ENCODE measurements around the gene EFCAB10. TPM values are rescaled to one million over a fixed set of nuclear protein-coding genes. Genes with fewer than 3 reads are reported as not detected.

EFCAB10 gene
- total and polyA plus RNA-seq, 2 of the 13 experiments (the other 11 are each of a cell fraction or from before 2014, with no cell fraction given) = 0.40 TPM; not detected in 1

DNA sequence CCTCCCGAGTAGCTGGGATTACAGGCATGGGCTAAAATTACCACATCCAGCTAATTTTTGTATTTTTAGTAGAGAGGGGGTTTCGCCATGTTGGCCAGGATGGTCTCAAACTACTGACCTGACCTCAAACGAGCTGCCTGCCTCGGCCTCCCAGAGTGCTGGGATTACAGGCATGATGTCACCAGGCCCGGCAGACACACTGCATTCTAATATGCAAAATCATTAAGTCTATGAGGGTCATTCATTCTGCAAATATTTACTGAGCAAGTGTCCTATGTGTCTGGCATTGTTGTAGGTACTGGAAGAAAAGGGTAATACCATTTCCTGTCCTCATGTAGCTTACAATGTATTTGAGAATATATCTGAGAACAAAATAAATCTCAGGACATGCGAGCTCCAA lies 61.9 kb downstream of the EFCAB10 start:
- H3K79me2 ChIP-seq (ENCODE audit: insufficient read depth, low read length) = peaks cover 50% of the 10 kb centered on the region
- no peak overlapping the region for H3K4me3 ChIP-seq (replicated peaks in 1 of 3; ENCODE audit: insufficient read depth in 1 of 3, low read depth in 2 of 3, low read length in 3 of 3)
- no peaks in the 10 kb centered on the region for H3K27me3 ChIP-seq (ENCODE audit: control insufficient read depth in 1 of 2, insufficient read depth in 2 of 2, low read length in 2 of 2)
- no peaks in the 10 kb centered on the region for H4K20me1 ChIP-seq (ENCODE audit: insufficient read depth, low read length)
- intact Hi-C loops (cut with micrococcal nuclease; ENCODE audit: unreplicated experiment) (no loop called here), in situ Hi-C loops (cut with HindIII; ENCODE audit: extremely low pct_ligation_motif_present, low pct_unique_long_range_greater_than_20kb) (no loop called here)
- ChIA-PET CTCF (ENCODE audit: low intra/inter-chr PET ratio, low total read pairs) (no interaction called here), POLR2A (interaction anchor here (2.5 kb wide), 1 partner anchor 12 kb away, joined by 14 read pairs; the partner anchor contains the start of gene RINT1)
- H3K4me1 ChIP-seq (ENCODE audit: insufficient read depth, low read length) = peaks cover 32% of the 10 kb centered on the region
- peak overlapping the region; percentile 37 for H3K4me2 ChIP-seq (ENCODE audit: low read depth, low read length)
- 90% methylated on average over 6 of the region's 6 CpGs for WGBS (ENCODE audit: low lambda C conversion rate)
- DNase-seq (ENCODE audit: low spot score) (no peak), FAIRE-seq (no peak), ATAC-seq (no peak)
- H2AFZ ChIP-seq (ENCODE audit: low read length) = no peak overlapping the region
- H3K9ac ChIP-seq (ENCODE audit: insufficient read depth, low read depth, low read length) = no peak overlapping the region
- H3K36me3 ChIP-seq (replicated peaks in 1 of 2; ENCODE audit: control insufficient read depth in 1 of 2, insufficient read depth in 2 of 2, low read length in 2 of 2) = peaks cover 0 to 21% of the 10 kb centered on the region in 2 experiments; a peak in 3 of 5 replicates
- TF ChIP-seq, protein P1, sequence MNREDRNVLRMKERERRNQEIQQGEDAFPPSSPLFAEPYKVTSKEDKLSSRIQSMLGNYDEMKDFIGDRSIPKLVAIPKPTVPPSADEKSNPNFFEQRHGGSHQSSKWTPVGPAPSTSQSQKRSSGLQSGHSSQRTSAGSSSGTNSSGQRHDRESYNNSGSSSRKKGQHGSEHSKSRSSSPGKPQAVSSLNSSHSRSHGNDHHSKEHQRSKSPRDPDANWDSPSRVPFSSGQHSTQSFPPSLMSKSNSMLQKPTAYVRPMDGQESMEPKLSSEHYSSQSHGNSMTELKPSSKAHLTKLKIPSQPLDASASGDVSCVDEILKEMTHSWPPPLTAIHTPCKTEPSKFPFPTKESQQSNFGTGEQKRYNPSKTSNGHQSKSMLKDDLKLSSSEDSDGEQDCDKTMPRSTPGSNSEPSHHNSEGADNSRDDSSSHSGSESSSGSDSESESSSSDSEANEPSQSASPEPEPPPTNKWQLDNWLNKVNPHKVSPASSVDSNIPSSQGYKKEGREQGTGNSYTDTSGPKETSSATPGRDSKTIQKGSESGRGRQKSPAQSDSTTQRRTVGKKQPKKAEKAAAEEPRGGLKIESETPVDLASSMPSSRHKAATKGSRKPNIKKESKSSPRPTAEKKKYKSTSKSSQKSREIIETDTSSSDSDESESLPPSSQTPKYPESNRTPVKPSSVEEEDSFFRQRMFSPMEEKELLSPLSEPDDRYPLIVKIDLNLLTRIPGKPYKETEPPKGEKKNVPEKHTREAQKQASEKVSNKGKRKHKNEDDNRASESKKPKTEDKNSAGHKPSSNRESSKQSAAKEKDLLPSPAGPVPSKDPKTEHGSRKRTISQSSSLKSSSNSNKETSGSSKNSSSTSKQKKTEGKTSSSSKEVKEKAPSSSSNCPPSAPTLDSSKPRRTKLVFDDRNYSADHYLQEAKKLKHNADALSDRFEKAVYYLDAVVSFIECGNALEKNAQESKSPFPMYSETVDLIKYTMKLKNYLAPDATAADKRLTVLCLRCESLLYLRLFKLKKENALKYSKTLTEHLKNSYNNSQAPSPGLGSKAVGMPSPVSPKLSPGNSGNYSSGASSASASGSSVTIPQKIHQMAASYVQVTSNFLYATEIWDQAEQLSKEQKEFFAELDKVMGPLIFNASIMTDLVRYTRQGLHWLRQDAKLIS (CRISPR knock-in tag; IDR thresholded peaks at IDR 0.05) = no peak
- TF ChIP-seq, protein P2, sequence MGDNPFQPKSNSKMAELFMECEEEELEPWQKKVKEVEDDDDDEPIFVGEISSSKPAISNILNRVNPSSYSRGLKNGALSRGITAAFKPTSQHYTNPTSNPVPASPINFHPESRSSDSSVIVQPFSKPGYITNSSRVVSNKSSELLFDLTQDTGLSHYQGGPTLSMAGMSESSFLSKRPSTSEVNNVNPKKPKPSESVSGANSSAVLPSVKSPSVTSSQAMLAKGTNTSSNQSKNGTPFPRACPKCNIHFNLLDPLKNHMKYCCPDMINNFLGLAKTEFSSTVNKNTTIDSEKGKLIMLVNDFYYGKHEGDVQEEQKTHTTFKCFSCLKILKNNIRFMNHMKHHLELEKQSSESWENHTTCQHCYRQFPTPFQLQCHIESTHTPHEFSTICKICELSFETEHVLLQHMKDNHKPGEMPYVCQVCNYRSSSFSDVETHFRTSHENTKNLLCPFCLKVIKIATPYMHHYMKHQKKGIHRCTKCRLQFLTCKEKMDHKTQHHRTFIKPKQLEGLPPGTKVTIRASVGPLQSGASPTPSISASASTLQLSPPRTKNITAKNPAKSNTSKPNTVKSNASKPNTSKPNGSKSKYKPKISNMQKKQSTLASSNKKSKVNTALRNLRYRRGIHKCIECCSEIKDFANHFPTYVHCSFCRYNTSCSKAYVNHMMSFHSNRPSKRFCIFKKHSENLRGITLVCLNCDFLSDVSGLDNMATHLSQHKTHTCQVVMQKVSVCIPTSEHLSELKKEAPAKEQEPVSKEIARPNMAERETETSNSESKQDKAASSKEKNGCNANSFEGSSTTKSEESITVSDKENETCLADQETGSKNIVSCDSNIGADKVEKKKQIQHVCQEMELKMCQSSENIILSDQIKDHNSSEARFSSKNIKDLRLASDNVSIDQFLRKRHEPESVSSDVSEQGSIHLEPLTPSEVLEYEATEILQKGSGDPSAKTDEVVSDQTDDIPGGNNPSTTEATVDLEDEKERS (CRISPR knock-in tag; IDR thresholded peaks at IDR 0.05) = no peak
- TF ChIP-seq, protein P3, sequence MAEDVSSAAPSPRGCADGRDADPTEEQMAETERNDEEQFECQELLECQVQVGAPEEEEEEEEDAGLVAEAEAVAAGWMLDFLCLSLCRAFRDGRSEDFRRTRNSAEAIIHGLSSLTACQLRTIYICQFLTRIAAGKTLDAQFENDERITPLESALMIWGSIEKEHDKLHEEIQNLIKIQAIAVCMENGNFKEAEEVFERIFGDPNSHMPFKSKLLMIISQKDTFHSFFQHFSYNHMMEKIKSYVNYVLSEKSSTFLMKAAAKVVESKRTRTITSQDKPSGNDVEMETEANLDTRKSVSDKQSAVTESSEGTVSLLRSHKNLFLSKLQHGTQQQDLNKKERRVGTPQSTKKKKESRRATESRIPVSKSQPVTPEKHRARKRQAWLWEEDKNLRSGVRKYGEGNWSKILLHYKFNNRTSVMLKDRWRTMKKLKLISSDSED (CRISPR knock-in tag; IDR thresholded peaks at IDR 0.05) = no peak
- TF ChIP-seq SP140L (CRISPR knock-in tag; IDR thresholded peaks at IDR 0.05; ENCODE audit: borderline replicate concordance) = no peak
- TF ChIP-seq, protein P4, sequence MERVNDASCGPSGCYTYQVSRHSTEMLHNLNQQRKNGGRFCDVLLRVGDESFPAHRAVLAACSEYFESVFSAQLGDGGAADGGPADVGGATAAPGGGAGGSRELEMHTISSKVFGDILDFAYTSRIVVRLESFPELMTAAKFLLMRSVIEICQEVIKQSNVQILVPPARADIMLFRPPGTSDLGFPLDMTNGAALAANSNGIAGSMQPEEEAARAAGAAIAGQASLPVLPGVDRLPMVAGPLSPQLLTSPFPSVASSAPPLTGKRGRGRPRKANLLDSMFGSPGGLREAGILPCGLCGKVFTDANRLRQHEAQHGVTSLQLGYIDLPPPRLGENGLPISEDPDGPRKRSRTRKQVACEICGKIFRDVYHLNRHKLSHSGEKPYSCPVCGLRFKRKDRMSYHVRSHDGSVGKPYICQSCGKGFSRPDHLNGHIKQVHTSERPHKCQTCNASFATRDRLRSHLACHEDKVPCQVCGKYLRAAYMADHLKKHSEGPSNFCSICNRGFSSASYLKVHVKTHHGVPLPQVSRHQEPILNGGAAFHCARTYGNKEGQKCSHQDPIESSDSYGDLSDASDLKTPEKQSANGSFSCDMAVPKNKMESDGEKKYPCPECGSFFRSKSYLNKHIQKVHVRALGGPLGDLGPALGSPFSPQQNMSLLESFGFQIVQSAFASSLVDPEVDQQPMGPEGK (CRISPR knock-in tag; IDR thresholded peaks at IDR 0.05) = no peak
- TF ChIP-seq, protein P5, sequence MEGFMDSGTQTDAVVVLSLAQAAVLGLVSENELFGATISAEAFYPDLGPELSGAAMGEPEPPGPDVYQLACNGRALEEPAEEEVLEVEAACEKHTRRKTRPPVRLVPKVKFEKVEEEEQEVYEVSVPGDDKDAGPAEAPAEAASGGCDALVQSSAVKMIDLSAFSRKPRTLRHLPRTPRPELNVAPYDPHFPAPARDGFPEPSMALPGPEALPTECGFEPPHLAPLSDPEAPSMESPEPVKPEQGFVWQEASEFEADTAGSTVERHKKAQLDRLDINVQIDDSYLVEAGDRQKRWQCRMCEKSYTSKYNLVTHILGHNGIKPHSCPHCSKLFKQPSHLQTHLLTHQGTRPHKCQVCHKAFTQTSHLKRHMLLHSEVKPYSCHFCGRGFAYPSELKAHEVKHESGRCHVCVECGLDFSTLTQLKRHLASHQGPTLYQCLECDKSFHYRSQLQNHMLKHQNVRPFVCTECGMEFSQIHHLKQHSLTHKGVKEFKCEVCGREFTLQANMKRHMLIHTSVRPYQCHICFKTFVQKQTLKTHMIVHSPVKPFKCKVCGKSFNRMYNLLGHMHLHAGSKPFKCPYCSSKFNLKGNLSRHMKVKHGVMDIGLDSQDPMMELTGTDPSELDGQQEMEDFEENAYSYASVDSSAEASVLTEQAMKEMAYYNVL (CRISPR knock-in tag; IDR thresholded peaks at IDR 0.05; ENCODE audit: borderline replicate concordance) = no peak
- TF ChIP-seq, protein P6, sequence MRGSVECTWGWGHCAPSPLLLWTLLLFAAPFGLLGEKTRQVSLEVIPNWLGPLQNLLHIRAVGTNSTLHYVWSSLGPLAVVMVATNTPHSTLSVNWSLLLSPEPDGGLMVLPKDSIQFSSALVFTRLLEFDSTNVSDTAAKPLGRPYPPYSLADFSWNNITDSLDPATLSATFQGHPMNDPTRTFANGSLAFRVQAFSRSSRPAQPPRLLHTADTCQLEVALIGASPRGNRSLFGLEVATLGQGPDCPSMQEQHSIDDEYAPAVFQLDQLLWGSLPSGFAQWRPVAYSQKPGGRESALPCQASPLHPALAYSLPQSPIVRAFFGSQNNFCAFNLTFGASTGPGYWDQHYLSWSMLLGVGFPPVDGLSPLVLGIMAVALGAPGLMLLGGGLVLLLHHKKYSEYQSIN (CRISPR knock-in tag; IDR thresholded peaks at IDR 0.05; ENCODE audit: borderline replicate concordance) = no peak
- no TSS peak for BruUV-seq (replicated peaks)
- no peak overlapping the region for H3K27ac ChIP-seq (ENCODE audit: extremely low read length, insufficient read depth, low read length)
- no peaks in the 10 kb centered on the region for H3K9me3 ChIP-seq (ENCODE audit: low read length)
